ENCODE results near the gene RPTOR.
"Not testable (repeated sequence)": the region's sequence is repeated elsewhere in the genome, so short reads cannot be mapped to it uniquely, and the experiment has no call there.

Gene RPTOR

GRCh38 chr17:80512233-80512632, 32.4 kb upstream of the RPTOR start:
- no peak for DNase-seq (ENCODE audit: low read depth, low spot score)

- no peak for DNase-seq (ENCODE audit: low read depth, low spot score)
These were observed 31.4 kb upstream of the RPTOR start for GRCh38 chr17:80513201-80513600.

- no peak for DNase-seq (ENCODE audit: low read depth, low spot score)
These were observed 30.7 kb upstream of the RPTOR start for GRCh38 chr17:80513892-80514291.

- no peak for DNase-seq (ENCODE audit: low read depth, low spot score)
These were observed 28.3 kb upstream of the RPTOR start for GRCh38 chr17:80516171-80516932.

GRCh38 chr17:80517641-80518040, 27.0 kb upstream of the RPTOR start:
- DNase-seq (ENCODE audit: low read depth, low spot score), result no peak

GRCh38 chr17:80518392-80518791, 26.2 kb upstream of the RPTOR start:
- DNase-seq (ENCODE audit: low read depth, low spot score), result no peak

GRCh38 chr17:80519091-80519781, 25.4 kb upstream of the RPTOR start:
- DNase-seq (ENCODE audit: low read depth, low spot score), result no peak

- DNase-seq (ENCODE audit: low read depth, low spot score), result no peak
These were observed 23.7 kb upstream of the RPTOR start for GRCh38 chr17:80520810-80521455.

GRCh38 chr17:80523054-80523744, 21.4 kb upstream of the RPTOR start:
- DNase-seq (ENCODE audit: low read depth, low spot score), result no peak

- no peak for DNase-seq (ENCODE audit: low read depth, low spot score)
These were observed 20.5 kb upstream of the RPTOR start for GRCh38 chr17:80523956-80524712.

GRCh38 chr17:80526116-80526910, 18.3 kb upstream of the RPTOR start:
- no peak for DNase-seq (ENCODE audit: low read depth, low spot score)

- DNase-seq (ENCODE audit: low read depth, low spot score), result no peak
These were observed 17.5 kb upstream of the RPTOR start for GRCh38 chr17:80527016-80527645.

- DNase-seq (ENCODE audit: low read depth, low spot score), result no peak
These were observed 16.1 kb upstream of the RPTOR start for GRCh38 chr17:80528536-80528935.

GRCh38 chr17:80529104-80529903, 15.3 kb upstream of the RPTOR start:
- DNase-seq (ENCODE audit: low read depth, low spot score), result no peak

- no peak for DNase-seq (ENCODE audit: low read depth, low spot score)
These were observed 14.7 kb upstream of the RPTOR start for GRCh38 chr17:80529904-80530292.

- DNase-seq (ENCODE audit: low read depth, low spot score), result no peak
These were observed 13.2 kb upstream of the RPTOR start for GRCh38 chr17:80531400-80531799.

GRCh38 chr17:80537386-80537785, 7.3 kb upstream of the RPTOR start:
- DNase-seq (ENCODE audit: low read depth, low spot score), result not testable (repeated sequence)

GRCh38 chr17:80538484-80538883, 6.2 kb upstream of the RPTOR start:
- no peak for DNase-seq (ENCODE audit: low read depth, low spot score)

- no peak for DNase-seq (ENCODE audit: low read depth, low spot score)
These were observed 5.5 kb upstream of the RPTOR start for GRCh38 chr17:80539022-80539641.
